CMK (cell line): ENCODE data around the gene FAR2.
"Not testable (repeated sequence)": the region's sequence is repeated elsewhere in the genome, so short reads cannot be mapped to it uniquely, and the experiment has no call there.

Experiments
- DNase-seq: peaks from one replicate; pipeline ENCODE4 v3.0.0-alpha.2; 2010; ENCODE audit warnings: low read depth

The FAR2 gene

DNA sequence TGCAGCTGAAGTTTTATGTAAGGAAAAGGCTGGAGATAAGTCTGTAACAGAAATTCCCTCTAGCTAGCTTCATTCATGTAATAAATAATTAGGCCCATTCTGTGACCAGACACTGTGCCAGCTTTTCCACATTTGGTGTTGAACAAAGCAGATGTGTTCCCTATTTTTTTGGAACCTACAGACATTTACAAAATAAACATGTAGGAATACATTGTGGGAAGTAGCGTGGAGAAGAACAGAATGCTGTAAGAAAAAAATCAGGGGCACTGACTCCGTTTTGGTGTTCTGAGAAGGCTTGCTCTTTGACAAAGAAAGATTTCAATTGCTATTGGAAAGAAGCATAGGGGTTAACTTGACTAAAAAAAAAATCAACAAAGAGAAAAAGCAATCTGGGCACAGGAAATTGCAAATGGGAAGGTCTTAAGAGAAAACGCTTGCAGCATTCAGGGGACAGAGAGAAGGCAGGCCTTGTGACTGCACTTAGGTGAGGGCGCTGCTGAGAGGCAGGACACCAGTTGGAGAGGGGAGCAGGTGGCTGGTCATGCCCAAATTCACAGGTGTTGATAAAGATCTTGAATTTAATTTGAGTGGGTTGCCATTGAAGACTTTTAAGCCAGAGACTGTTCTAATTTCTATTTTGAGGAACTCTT lies 4.0 kb downstream of the FAR2 start:
- no peak for DNase-seq

DNA sequence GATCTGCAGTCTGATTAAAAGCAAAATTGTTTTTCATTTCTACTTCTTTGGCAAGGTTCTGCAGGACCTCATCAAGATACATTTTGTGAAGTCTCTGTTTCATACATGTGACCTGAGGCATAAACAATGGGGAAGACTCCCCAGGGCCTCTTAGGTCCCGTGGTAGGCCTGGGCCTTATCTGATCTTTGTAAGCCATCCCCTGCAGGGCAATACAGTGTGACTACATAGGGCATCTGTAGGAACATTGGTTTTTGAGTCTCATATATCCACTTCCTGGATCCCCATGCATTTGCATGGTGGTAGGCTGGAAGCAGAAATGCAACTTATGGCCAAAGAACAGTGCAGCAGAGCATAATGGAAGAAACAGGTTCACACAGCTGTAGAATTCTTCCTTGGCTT lies 6.0 kb downstream of the FAR2 start:
- DNase-seq = no peak

DNA sequence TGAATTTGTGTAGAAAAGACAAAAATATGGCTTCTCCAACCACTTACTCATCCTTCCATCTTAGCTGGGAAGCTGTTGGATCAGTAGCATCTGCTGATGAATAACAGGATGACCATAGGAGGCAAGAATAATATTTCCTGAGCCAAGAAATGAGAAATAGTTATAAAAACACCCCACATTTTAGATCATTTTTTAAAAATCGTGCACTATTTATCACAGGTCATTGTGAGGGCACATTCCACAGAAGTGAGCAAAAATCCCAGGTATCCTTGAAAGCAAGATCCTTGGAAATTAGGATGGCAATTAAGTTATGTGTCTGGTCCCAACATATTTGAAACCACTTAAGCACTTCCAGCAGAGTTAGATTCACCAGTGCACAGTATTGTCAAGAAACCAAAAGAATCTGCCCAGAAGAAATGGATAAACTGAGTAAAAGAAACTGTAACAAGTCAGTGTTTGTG lies 8.4 kb downstream of the FAR2 start:
- DNase-seq = no peak

DNA sequence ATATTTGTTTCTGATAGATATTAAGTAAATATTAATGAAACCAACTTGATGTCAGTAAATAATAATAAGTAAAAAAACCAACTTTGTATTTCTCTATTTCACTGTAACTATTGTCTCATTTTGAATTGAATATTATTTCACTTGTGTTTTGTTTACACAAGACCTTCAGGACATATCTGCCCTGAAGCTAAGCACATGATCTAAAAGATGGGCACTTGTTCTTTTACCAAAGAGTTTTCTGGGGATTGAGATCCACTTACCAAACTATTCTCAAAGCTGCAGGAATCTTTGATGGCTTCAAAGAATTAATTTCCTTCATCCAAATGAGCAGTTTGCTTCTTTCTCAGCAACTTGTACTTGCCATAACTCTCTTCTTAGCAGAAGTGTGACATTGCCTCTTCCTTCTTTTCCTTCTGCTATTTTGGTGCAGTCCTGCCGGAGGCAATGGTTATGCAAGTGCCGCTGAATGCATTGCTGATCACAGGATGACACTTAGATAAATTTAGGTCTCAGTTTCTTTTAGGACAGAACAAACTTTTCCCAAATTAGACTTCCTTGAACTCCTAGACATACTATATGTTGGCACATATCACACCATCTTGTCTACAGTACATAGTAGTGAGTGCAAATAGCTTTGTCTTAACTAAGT lies 9.2 kb downstream of the FAR2 start:
- DNase-seq = no peak

DNA sequence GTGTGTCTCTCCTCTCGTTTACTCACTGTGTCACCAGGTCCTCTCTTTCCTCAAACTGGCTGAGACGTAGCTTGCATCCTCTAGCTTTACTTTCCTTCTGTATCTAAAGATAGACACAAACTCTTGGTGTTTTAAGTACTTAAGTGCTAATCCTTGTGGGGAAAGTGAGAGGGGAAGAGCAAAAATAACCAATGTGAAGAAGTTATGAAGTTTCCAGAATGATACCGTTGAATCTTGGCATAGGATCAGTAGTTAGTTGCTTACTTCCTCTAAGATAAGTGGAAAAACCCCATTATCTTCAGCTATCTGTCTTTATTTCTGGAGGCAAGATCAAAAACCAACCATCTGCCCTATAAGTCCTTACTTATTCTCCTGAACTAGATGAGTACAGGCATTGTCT lies 10.6 kb downstream of the FAR2 start:
- peak; percentile 92 for DNase-seq

DNA sequence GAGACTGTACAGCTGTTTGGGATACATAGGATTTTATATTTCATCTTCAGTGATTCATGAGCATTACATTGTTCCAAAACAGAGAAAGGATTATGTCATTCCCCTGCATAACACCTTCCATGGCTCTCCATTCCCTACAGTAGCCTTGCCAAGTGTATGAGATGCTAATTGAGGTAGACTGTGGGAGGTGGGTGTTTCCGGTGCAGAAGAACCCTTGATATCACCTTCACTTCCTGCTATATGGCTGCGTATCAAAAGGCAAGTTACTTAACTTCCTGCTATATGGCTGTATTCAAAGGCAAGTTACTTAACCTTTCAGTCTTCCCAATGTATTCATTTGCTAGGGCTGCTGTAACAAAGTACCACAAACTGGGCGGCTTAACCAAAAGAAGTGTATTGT lies 11.2 kb downstream of the FAR2 start:
- no peak for DNase-seq

DNA sequence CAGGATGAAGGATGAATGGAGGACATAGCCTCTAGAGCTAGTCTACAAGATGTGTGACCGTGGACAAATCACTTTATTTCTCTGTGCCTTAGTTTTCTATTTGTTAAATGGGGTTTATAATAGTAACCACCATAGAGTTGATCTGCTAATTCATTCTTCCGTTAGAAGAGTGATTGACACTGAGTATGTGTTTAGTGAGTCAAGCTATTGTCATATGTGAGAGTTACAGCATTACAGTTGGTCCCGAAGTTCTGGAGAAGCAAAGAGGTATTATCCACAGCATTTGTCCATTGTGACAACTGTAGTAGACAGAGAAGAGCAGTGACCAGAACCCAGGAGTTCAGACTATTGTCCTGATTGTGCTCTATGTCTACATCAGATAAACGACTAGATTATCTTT lies 14.1 kb downstream of the FAR2 start:
- no peak for DNase-seq

DNA sequence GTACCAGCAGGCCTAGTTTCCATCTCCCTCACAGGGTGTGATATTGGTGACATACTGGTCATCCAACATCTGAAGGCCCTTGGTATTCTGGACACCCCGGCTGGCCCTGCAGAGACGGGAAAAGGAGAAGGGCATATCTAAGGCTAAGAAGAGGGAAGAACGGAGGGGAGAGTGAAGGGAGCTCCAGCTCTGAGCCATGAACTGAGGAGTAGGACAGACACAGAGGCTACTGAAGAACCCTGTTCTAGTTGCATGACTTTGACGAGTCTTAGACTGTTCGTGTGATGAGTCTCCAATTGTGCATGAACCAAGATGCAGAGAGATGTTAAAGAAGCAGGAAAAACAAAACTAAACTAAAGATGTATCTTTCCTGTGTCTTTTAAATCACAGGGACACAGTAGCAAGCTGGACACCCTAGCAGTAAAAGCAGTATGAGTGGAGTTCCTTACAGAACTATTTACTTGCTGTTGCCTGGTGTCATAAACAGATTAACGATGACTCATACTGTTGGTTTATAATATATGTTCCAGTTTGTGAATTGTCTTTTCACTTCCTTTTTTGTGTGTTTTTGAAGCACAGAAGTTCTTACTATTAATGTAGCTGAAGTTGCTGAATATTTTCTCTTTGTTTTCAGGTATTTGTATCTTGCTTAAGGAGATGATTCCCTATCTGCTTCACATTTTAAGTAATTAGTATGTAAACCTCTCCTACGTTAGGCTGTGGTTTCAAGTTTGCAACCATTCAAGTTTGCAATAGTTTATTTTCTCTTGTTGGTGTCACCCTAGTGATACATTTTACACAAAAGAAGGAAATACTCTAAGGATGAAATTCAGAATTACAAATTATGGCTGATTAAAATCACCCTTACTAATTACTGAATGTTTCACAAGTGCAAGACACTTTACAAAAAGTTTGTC lies 15.7 kb downstream of the FAR2 start:
- no peak for DNase-seq

DNA sequence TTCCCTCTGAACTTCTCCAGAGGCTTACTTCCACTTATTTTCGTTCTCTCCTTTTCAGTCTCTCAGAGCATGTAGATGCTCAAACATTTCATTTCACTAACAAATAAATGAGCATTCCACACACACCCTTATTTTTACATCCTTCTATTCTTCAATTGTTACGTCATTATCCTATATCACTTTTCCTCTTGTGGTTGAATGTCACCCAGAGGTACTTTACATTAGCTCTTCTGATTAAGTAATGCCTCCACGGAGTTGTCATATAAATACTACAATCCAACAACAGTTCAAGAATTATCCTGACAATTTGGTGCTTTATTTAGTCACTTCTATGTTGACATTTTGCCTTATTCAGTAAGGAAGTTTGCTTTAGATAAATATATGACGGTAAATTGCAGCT lies 18.4 kb downstream of the FAR2 start:
- DNase-seq = no peak

DNA sequence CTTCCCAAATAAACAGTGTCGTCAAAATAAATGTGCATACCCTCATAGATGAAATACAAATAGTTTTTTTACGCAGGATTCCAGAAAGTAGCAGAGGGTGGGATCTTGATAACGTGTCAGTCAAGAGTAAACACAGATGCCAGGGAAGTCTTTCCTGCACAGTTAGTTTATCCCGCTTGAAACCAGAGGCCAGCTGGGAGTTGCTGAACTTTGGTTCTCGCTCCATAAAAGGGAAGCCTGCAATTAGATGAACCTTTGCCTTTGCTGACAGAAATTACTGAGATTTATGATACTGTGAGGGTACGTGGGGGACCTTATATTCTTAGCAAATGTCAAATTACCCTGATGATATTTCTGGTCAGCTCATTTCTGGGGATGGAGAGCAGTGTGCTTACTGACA lies 18.9 kb downstream of the FAR2 start:
- no peak for DNase-seq

DNA sequence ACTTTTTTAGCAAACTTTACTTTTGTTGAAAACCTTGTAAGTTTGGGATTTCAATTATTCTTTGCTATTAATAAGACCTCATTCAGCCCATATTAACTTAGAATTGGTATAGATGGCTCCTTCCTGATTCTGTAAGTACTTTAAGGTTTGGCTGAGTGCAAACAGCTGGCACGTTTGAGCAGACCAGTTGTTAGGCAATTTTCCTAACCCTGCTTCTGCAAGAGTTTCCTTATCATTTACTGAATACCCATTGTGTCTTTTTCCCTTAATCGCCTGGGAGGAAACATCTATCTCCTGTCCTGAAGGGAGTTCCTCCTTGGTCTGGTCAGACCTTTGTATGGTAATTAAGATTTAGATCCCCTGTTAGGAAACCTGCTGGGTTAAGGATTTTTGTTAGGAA lies 20.9 kb downstream of the FAR2 start:
- DNase-seq = not testable (repeated sequence)

DNA sequence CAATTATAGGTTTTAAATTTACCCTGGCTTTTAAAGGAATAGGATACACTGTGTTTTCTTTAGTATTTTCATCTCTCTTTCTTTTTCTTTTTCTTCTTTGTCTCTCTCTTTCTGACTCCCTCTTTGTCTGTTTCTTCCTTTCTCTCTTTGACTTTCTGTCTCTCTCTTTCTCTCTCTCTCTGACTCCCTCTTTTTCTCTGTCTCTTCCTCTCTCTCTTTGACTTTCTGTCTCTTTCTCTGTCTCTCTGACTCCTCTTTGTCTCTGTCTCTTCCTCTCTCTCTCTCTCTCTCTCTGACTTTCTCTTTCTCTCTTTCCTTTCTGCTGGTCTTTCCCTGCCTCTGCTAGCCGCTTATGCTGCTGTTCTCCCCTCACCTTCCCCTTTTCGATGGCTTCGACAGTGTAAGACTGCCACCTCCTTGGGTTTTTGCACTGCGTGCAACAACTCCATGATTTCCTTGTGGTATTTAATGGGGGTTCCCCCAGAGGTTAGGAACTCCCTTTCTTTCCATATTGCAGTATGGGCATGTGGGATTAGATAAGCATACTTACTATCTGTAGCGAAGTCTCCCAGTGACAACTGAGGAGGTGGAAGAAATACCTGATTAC lies 21.5 kb downstream of the FAR2 start:
- DNase-seq = not testable (repeated sequence)

DNA sequence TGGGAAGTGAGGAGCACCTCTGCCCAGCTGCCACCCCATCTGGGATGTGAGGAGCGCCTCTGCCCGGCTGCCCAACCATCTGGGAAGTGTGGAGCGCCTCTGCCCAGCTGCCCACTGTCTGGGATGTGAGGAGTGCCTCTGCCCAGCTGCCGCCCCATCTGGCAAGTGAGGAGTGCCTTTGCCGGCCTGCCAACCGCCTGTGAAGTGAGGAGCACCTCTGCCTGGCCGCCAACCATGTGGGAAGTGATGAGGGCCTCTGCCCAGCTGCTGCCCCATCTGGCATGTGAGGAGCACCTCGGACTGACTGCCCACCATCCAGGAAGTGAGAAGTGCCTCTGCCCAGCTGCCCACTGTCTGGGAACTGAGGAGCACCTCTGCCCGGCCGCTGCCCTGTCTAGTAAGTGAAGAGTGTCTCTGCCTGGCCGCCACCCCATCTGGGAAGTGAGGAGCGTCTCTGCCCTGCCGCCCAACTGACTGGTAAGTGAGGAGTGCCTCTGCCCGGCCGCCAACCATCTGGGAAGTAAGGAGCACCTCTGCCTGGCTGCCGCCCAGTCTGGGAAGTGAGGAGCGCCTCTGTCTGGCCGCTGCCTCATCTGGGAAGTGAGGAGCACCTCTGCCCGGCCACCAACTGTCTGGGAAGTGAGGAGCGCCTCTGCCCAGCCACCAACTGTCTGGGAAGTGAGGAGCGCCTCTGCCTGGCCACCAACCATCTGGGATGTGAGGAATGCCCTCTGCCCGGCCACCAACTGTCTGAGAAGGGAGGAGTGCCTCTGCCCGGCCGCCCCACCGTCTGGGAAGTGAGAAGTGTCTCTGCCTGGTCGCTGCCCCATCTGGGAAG lies 22.6 kb downstream of the FAR2 start:
- no peak for DNase-seq

DNA sequence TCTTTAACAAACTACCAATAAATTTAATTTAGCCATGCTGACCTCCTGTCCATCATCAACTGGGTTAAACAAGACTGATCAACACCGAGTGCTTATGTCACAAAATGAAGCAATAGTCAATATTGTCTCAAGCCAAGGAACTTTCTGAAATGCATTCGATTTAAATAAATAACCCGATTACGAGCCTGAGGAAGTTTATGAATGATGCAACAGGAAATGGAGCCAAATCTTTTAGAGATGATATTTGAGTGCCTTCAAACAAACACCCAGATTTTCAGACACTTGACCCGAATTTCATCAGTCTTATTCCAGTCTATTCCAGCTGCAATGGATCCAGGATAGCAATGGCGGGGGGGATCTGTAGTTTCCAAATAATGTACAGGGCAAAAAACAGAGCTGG lies 27.9 kb downstream of the FAR2 start:
- no peak for DNase-seq

DNA sequence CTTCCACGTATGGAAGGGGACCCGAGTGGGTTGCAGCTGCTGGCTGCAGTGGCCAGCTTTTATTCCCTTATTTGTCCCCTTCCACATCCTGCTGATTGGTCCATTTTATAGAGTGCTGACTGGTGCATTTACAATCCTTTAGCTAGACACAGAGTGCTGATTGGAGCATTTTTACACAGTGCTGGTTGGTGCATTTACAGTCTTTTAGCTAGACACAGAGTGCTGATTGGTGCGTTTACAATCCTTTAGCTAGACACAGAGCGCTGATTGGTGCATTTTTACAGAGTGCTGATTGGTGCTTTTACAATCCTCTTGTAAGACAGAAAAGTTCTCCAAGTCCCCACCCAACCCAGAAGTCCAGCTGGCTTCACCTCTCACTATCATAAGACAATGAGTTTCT lies 33.2 kb downstream of the FAR2 start:
- DNase-seq = not testable (repeated sequence)

DNA sequence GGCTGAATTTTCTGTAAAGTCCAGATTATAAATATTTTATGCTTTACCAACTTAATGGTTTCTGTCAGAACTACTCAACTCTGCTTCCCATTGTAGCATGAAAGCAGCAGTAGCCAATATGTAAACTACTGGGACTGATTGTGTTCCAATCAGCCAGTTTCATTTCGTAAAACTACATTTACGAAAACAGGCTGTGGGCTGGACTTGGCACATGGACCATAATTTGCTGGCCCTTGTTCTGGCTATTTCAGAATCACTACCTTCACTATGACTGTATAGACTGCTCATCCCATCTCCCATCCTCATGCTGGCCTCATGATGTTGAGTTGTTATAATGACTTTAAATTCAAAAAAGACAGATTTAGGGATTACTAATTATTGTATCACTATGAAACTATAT lies 38.7 kb downstream of the FAR2 start:
- no peak for DNase-seq

DNA sequence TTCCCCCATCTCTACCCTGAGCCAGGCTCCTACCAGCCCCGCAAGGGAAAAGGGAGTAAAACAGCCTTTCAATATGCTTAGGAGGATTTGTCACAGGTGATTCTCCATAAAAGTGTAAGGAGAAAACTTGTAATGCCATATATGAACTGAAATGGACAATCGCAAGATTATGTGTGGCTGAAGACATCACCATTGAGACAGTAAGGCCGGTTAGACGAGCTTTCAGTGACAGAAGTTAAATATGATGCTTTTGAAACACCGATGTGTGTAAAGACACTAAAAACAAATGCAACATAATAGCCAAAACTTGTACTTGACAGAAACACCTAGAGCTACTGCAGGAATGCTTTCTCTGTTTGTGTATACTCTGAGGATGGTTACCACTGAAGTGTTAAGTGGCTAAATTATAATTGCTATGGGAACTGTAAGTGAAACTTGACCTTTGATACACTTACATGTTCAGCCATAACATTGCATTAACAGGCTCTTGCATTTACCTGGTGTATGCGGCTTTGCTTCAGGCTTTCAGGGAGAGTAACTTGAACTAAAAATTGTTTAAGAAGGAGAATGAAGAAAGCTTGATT lies 42.3 kb downstream of the FAR2 start:
- no peak for DNase-seq

DNA sequence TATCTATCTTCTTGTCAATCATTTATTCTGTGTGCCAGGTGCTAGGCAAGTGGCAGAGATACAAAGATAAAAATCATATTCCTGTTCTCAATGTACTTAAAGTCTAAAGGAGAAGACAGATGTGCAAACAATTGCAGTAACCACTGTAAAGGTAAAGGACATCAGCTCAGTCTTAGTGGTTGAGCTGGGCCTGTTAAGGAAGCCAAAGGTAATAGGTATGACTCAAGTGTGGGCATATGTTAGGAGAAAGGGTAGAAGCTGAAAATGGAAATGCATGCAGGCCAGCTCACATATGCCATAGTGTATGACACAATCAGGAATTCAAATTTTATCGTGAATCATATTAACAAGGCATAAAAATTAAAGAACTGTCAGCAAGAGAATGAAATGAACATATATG lies 49.8 kb downstream of the FAR2 start:
- no peak for DNase-seq

DNA sequence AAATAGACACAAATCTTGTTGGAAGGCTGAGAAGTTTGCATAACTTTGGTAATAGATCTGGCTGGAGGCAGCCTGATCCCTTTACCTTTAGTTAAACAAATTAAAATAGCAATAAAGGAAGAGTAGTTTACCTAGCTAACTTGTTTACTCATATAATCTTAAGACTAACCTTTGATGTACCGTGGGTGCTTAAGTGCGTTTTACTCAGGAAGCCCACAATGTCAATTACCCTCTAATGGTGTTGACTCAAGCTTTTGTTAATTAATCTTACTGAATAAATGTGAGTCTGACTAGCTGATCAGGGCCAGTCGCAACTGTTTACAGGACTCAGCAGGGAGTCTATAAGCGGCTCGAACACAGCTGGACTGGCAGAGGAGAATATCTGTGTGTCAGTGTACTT lies 51.5 kb downstream of the FAR2 start:
- DNase-seq = no peak

DNA sequence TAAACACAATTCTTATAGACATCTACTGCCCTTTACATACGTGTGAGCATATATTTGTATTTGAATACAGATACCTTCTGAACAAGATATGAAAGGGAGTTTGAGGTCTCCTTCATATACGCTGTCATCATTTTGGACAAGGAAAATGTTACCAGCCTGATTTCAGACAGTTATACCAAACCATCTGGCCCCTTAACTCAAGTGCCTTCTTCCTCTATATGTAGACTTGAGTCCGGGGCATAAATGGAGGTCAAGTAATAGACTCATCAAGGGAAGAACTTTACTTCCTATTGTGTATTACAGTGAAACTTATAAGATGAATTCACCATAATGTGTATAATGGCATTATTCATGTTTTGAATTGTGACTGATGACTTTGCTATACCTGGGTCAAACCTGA lies 52.2 kb downstream of the FAR2 start:
- DNase-seq = no peak

DNA sequence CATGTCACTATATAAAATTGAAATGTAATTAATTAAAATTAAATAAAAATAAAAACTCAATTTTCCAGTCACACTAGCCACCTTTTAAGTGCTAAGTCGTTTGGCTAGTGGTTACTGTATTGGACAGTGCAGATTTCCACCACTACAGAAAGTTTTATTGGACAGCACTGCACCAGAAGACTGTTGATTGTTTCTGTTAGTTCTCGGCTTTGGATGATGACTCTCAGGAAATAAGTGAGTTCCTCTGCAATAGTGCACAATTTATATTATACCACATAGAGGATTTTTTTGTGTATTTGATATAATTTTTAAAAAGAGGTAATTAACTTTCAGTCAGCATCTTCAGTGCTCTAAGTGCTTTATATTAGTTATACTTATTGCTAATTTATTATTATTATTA lies 52.7 kb downstream of the FAR2 start:
- DNase-seq = no peak
